GM19468 (cell line): ENCODE measurements around the gene KSR2.

ENCODE experiments used
- ATAC-seq: cut with Tn5 transposase; IDR thresholded peaks from one replicate; pipeline ENCODE4 v1.9.1; 2021; ENCODE audit warnings: mild to moderate bottlenecking, moderate library complexity, moderate number of reproducible peaks; ENCODE audit not compliant: unreplicated experiment; ENCODE audit errors: extremely low read depth

KSR2 gene

GRCh38 chr12:117594481-117594880 lies 374.3 kb downstream of the KSR2 start:
- ATAC-seq: no peak

GRCh38 chr12:117593815-117594400 lies 374.9 kb downstream of the KSR2 start:
- ATAC-seq: no peak

GRCh38 chr12:117592588-117593305 lies 376.0 kb downstream of the KSR2 start:
- no peak for ATAC-seq

DNA sequence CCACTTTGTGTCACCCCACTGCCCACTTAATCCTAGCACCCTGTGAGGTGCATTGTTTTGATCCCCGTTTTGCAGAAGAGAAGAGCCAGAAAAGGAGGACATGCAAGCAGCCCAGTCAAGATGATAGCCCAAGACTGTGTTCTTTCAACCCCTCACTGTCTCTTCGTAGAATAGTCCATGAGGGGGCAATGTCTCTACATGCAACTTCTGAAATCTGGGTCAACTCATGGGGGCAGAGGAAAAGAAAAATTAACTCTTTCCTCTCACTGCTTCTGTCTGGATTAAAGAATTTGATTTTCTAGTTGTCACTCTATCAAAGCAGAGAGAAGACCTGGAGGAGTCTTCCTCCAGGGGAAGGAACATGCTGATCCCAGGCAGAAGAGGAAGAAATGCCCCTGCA lies 377.8 kb downstream of the KSR2 start:
- ATAC-seq: no peak

- ATAC-seq: no peak
Measured at GRCh38 chr12:117590386-117590785, 378.4 kb downstream of the KSR2 start.

- ATAC-seq: no peak
Measured at GRCh38 chr12:117589021-117589420, 379.8 kb downstream of the KSR2 start.

DNA sequence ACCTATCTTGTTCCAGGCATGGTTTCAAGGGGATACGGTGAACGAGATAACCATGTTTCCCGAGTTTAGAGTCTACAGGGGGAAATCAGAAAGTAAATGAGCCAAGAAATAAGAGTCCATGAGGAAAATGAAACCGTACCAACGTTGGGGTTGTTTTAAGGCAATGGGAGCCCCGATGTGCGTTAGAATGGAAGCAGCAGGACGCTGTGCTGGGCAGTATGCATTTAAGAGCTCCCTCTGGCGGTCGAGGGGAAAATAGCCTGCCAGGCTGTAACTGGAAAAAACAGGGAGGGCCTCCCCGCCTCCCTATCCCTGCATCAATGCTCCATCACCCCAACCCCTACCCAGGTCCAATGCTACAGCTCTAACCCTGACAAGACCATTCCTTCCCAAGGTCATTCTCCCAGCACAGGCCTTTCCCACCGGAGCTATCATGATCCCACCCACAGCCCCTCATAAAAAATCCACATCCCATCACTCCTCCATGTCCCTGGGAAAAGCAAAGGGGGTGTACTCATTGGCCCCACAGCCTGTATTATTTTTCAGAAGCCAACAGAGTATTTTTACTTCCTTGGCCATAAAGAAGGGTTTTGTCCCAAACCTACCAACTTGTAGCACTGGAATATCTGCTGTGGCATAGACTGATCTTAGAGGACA lies 381.0 kb downstream of the KSR2 start:
- ATAC-seq: no peak

GRCh38 chr12:117583677-117584225 lies 385.0 kb downstream of the KSR2 start:
- ATAC-seq: no peak

DNA sequence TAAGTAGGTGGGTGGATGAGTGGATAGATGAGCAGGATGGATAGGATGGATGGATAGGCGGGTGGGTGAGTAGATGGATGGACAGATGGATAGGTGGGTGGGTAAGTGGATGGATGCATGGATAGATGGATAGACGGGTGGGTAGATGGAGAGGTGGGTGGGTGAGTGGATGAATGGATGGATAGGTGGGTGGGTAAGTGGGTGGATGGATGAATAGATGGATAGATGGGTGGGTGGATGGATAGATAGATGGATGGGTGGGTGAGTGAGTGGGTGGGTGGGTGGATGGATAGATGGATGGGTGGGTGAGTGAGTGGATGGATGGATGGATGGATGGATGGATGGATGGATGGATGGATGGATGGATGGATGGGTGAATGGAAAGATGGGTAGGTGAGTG lies 385.7 kb downstream of the KSR2 start:
- ATAC-seq: no peak

DNA sequence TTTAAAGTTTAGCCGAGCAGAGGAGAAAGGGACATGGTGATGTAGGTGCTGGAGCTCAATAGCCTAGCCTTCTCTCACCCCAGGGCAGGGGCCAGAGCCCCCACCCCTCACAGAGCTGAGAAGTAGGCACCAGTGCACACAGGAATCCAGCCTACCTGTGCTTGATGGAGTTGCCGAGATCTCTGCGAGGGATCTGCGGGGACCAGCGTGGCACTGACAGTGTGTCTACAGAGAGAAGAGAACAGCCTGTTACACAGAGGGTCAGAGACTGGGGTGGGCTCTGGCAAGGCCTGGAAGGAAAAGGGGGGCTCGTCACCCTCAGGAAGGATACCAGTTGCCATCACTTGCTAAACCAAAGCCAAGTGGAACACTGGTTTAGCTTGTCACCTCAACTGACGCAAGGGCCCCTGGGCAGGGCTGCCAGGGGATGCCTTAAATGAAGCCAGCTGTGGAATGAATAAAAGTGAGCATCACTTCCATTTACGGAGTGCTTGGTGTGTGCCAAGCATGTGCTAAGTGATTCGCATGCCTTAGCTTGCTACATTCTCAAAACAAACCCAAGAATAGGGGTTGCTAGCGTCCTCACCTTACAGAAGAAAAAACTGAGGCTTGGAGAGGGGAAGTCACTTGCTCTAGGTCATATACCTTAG lies 386.5 kb downstream of the KSR2 start:
- no peak for ATAC-seq

DNA sequence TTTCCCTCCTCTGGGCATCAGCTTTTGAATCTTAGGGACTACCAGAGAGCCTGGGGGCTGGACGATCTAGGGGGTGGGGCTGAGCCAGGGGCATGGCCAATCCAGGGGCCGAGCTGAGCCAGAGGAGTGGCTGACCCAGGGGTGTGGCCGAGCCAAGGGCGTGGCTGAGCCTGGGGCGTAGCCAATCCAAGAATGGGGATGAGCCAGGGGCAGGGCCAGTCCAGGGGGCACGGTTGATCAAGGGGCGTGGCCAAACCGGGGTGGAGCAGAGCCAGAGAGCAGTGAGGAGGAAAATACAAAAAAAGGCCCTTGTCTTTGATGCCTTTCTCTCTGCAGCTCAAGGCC lies 388.1 kb downstream of the KSR2 start:
- ATAC-seq: no peak

GRCh38 chr12:117580015-117580717 lies 388.6 kb downstream of the KSR2 start:
- no peak for ATAC-seq

- no peak for ATAC-seq
Measured at GRCh38 chr12:117577122-117577657, 391.6 kb downstream of the KSR2 start.

- no peak for ATAC-seq
Measured at GRCh38 chr12:117576053-117576452, 392.7 kb downstream of the KSR2 start.

- no peak for ATAC-seq
Measured at GRCh38 chr12:117574655-117575054, 394.1 kb downstream of the KSR2 start.

DNA sequence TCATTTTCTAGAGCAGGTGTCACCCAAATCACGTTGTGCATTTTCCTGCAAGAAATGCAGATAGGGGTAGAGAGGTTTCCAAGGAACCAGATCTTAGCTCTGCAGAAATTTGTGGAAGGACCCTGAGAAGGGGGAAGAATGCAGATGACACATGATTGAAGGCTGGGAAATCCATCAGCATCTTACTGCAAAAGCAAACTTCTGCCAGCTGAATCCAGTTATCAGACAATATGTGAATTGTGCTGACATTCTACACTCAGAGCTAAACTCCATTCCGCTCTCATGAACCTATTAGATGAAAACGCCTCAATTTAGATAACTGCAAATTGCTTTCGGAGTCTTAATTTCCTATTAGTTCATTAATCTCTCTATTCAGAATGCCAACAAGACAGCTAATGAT lies 396.0 kb downstream of the KSR2 start:
- ATAC-seq: no peak

DNA sequence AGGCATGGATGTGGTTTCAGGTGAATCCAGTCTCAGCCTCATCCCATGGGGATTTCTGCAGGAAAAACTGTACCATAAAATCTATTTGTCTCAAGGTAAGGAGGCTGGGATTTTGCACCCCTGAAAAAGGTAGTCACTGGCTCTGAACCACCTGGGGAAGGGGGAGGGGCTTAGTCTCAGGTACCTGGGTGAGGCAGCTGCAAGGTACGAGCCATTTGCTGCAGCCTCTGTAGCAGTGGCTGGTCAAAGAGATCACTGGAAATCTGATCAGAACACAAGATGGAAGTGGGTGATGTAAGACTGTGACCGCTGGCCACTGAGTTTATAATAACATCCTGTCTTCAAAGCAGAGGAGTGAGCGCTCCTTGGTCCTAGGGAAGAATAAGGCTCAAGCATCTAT lies 397.5 kb downstream of the KSR2 start:
- ATAC-seq: no peak

GRCh38 chr12:117570608-117571007 lies 398.2 kb downstream of the KSR2 start:
- ATAC-seq: no peak

GRCh38 chr12:117567644-117568216 lies 401.1 kb downstream of the KSR2 start:
- no peak for ATAC-seq

- no peak for ATAC-seq
Measured at GRCh38 chr12:117564881-117565280, 403.9 kb downstream of the KSR2 start.
